ENCODE data around the gene PCDHB5. TPM values are rescaled to one million over a fixed set of nuclear protein-coding genes. Genes with fewer than 3 reads are reported as not detected.

Gene PCDHB5
- 1.5 to 1.8 TPM (median 1.6 TPM) in 5 replicates for total RNA-seq (2022; extraction: Qiagen RNA extraction; ENCODE audit: low read depth)

GRCh38 chr5:141135030-141135717 lies at the start of gene PCDHB5:
TSS of gene PCDHB5 (plus strand) at chr5:141135206. CDS start at chr5:141135435, 229 bp downstream.

DNA sequence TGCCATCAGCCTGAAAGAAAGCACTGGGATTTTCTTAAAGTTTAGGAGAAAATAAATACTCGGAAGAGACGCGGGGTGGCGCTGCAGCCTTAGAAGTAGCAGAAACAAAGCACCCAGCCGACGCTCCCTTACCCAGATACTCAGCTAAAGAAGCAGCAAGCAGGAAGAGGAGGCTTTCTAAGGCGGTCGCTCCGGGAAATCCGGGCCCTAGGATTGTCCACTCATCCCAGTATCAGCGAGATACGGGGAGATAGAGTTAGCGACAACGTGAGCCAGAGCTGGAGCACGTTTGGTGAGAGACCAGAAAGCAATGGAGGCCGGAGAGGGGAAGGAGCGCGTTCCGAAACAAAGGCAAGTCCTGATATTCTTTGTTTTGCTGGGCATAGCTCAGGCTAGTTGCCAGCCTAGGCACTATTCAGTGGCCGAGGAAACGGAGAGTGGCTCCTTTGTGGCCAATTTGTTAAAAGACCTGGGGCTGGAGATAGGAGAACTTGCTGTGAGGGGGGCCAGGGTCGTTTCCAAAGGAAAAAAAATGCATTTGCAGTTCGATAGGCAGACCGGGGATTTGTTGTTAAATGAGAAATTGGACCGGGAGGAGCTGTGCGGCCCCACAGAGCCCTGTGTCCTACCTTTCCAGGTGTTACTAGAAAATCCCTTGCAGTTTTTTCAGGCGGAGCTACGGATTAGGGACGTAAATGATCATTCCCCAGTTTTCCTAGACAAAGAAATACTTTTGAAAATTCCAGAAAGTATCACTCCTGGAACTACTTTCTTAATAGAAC lies 40.3 kb upstream of the PCDHB5 start, which contains the start of gene PCDHB2:
Gene PCDHB2 (plus strand): TSS at position 135 of the 782 bp plus-strand sequence. CDS start 176 bp downstream, at position 311.

GRCh38 chr5:141100243-141100805 lies 34.7 kb upstream of the PCDHB5 start, which contains the start of gene PCDHB3:
TSS of gene PCDHB3 (plus strand) at chr5:141100473. CDS start at chr5:141100650, 177 bp downstream.

GRCh38 chr5:141121563-141121962 lies 13.4 kb upstream of the PCDHB5 start, which contains the start of gene PCDHB4:
TSS of gene PCDHB4 (plus strand) at chr5:141121818. CDS start at chr5:141121999, 181 bp downstream.

GRCh38 chr5:141149812-141150211 lies 14.8 kb downstream of the PCDHB5 start, which contains the start of gene PCDHB6:
TSS of gene PCDHB6 (plus strand) at chr5:141150057. CDS start at chr5:141150258, 201 bp downstream.

GRCh38 chr5:141172381-141173204 lies 37.6 kb downstream of the PCDHB5 start, which contains the start of gene PCDHB7:
TSS of gene PCDHB7 (plus strand) at chr5:141172644. CDS start at chr5:141172836, 192 bp downstream.

DNA sequence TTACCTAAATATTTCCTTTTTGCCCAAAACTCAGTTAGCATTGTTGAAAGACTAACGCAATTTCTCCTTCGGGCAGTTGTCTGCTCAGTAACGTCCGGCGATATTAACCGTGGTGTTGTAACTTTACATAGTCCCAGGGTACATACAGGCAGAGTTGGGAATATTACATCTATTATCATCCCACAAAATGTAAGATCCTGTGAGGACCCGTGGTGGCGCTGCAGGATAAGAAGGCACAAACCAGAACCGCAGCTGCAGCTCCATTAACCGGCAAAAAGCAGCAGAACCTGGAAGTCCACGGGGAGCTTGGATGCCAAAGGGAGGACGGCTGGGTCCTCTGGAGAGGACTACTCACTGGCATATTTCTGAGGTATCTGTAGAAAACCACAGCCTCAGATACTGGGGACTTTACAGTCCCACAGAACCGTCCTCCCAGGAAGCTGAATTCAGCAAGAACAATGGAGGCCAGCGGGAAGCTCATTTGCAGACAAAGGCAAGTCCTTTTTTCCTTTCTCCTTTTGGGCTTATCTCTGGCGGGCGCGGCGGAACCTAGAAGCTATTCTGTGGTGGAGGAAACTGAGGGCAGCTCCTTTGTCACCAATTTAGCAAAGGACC lies 42.7 kb downstream of the PCDHB5 start, which contains the start of gene PCDHB8:
Gene PCDHB8 (plus strand): TSS at position 214 of the 615 bp plus-strand sequence. CDS start 245 bp downstream, at position 459.

GRCh38 chr5:141182248-141182647 lies 47.2 kb downstream of the PCDHB5 start, which contains the start of gene PCDHB16:
TSS of gene PCDHB16 (plus strand) at chr5:141182387. CDS start at chr5:141182560, 173 bp downstream.

DNA sequence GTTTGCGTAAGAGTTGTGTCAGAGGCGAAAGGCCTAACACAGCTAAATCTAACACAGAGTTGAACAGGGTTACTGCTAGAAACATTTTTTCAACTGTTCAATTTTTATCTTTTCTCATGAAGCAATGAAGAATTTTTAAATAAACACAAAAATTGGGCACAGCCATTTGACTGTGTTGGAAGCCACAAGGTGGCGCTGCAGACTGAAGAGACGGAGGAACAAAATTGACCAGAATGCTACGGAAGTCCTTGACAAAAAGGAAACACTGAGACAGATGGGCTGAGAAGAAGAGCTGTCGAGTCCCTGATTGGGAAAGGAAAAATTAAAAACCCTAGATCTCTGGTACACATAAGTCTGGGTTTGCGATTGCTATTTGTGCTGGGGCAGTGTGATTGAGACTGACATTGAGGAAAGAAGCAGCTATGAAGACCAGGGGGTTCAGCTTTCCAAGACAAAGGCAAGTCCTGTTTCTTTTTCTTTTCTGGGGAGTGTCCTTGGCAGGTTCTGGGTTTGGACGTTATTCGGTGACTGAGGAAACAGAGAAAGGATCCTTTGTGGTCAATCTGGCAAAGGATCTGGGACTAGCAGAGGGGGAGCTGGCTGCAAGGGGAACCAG lies 52.0 kb downstream of the PCDHB5 start, which contains the start of gene PCDHB9:
Gene PCDHB9 (plus strand): TSS at position 265 of the 616 bp plus-strand sequence. CDS start 158 bp downstream, at position 423.

Other genes starting within 250 kb of the PCDHB5 start
- 1.1 to 1.9 TPM (median 1.3 TPM) in 5 replicates for gene PCDHAC1, start 208.9 kb upstream of the PCDHB5 start, total RNA-seq (2022; extraction: Qiagen RNA extraction; ENCODE audit: low read depth)
- 2.4 to 6.1 TPM (median 2.8 TPM) in 5 replicates for gene PCDHAC2, start 168.7 kb upstream of the PCDHB5 start, total RNA-seq (2022; extraction: Qiagen RNA extraction; ENCODE audit: low read depth)
- not detected in 5 replicates for gene PCDHB1, start 83.8 kb upstream of the PCDHB5 start, total RNA-seq (2022; extraction: Qiagen RNA extraction; ENCODE audit: low read depth)
- gene PCDHB2, start 40.6 kb upstream of the PCDHB5 start, total RNA-seq (2022; extraction: Qiagen RNA extraction; ENCODE audit: low read depth): 2.3 to 4.1 TPM (median 3.6 TPM) in 5 replicates
- 0.03 to 0.06 TPM in 2 of 5 replicates, not detected in the others for gene PCDHB3, start 34.7 kb upstream of the PCDHB5 start, total RNA-seq (2022; extraction: Qiagen RNA extraction; ENCODE audit: low read depth)
- 0.03 to 0.08 TPM (median 0.05 TPM) in 5 replicates for gene PCDHB4, start 13.4 kb upstream of the PCDHB5 start, total RNA-seq (2022; extraction: Qiagen RNA extraction; ENCODE audit: low read depth)
- gene PCDHB6, start 14.9 kb downstream of the PCDHB5 start, total RNA-seq (2022; extraction: Qiagen RNA extraction; ENCODE audit: low read depth): 0.85 to 1.2 TPM (median 0.92 TPM) in 5 replicates
- gene PCDHB7, start 37.4 kb downstream of the PCDHB5 start, total RNA-seq (2022; extraction: Qiagen RNA extraction; ENCODE audit: low read depth): not detected in 5 replicates
- gene PCDHB8, start 42.6 kb downstream of the PCDHB5 start, total RNA-seq (2022; extraction: Qiagen RNA extraction; ENCODE audit: low read depth): 0.25 to 0.43 TPM (median 0.34 TPM) in 5 replicates
- gene PCDHB16, start 47.2 kb downstream of the PCDHB5 start, total RNA-seq (2022; extraction: Qiagen RNA extraction; ENCODE audit: low read depth): 0.04 to 0.30 TPM (median 0.07 TPM) in 5 replicates
- 0.03 to 0.06 TPM in 2 of 5 replicates, not detected in the others for gene PCDHB9, start 52.0 kb downstream of the PCDHB5 start, total RNA-seq (2022; extraction: Qiagen RNA extraction; ENCODE audit: low read depth)
- 0.06 TPM in 2 of 5 replicates, not detected in the others for gene PCDHB10, start 57.1 kb downstream of the PCDHB5 start, total RNA-seq (2022; extraction: Qiagen RNA extraction; ENCODE audit: low read depth)
- 0.06 to 0.14 TPM (median 0.07 TPM) in 4 of 5 replicates, not detected in the other for gene PCDHB11, start 64.4 kb downstream of the PCDHB5 start, total RNA-seq (2022; extraction: Qiagen RNA extraction; ENCODE audit: low read depth)
- 0.05 to 0.09 TPM in 2 of 5 replicates, not detected in the others for gene PCDHB12, start 73.5 kb downstream of the PCDHB5 start, total RNA-seq (2022; extraction: Qiagen RNA extraction; ENCODE audit: low read depth)
- gene PCDHB13, start 78.7 kb downstream of the PCDHB5 start, total RNA-seq (2022; extraction: Qiagen RNA extraction; ENCODE audit: low read depth): 0.06 to 0.12 TPM (median 0.09 TPM) in 5 replicates
- gene PCDHB14, start 88.1 kb downstream of the PCDHB5 start, total RNA-seq (2022; extraction: Qiagen RNA extraction; ENCODE audit: low read depth): 0.07 to 0.21 TPM (median 0.09 TPM) in 5 replicates
- 0.06 to 0.10 TPM (median 0.08 TPM) in 3 of 5 replicates, not detected in the others for gene PCDHB15, start 110.2 kb downstream of the PCDHB5 start, total RNA-seq (2022; extraction: Qiagen RNA extraction; ENCODE audit: low read depth)
- gene SLC25A2, start 168.8 kb downstream of the PCDHB5 start, total RNA-seq (2022; extraction: Qiagen RNA extraction; ENCODE audit: low read depth): not detected in 5 replicates
- gene TAF7, start 185.6 kb downstream of the PCDHB5 start, total RNA-seq (2022; extraction: Qiagen RNA extraction; ENCODE audit: low read depth): 53.0 to 78.7 TPM (median 74.4 TPM) in 5 replicates
- 0.31 to 0.42 TPM (median 0.35 TPM) in 5 replicates for gene PCDHGA1, start 195.3 kb downstream of the PCDHB5 start, total RNA-seq (2022; extraction: Qiagen RNA extraction; ENCODE audit: low read depth)
- 0.38 to 0.87 TPM (median 0.47 TPM) in 5 replicates for gene PCDHGA2, start 203.6 kb downstream of the PCDHB5 start, total RNA-seq (2022; extraction: Qiagen RNA extraction; ENCODE audit: low read depth)
- 0.03 TPM in 1 of 5 replicates, not detected in the others for gene PCDHGA3, start 208.6 kb downstream of the PCDHB5 start, total RNA-seq (2022; extraction: Qiagen RNA extraction; ENCODE audit: low read depth)
- 1.2 to 2.3 TPM (median 1.9 TPM) in 5 replicates for gene PCDHGB1, start 214.9 kb downstream of the PCDHB5 start, total RNA-seq (2022; extraction: Qiagen RNA extraction; ENCODE audit: low read depth)
- 0.06 to 0.19 TPM (median 0.09 TPM) in 5 replicates for gene PCDHGA4, start 219.8 kb downstream of the PCDHB5 start, total RNA-seq (2022; extraction: Qiagen RNA extraction; ENCODE audit: low read depth)
- 0.08 TPM in 2 of 5 replicates, not detected in the others for gene PCDHGB2, start 224.8 kb downstream of the PCDHB5 start, total RNA-seq (2022; extraction: Qiagen RNA extraction; ENCODE audit: low read depth)
- gene PCDHGA5, start 229.0 kb downstream of the PCDHB5 start, total RNA-seq (2022; extraction: Qiagen RNA extraction; ENCODE audit: low read depth): 0.07 to 0.30 TPM (median 0.13 TPM) in 5 replicates
- gene PCDHGB3, start 235.0 kb downstream of the PCDHB5 start, total RNA-seq (2022; extraction: Qiagen RNA extraction; ENCODE audit: low read depth): 0.17 to 0.30 TPM (median 0.23 TPM) in 5 replicates
- gene PCDHGA6, start 238.7 kb downstream of the PCDHB5 start, total RNA-seq (2022; extraction: Qiagen RNA extraction; ENCODE audit: low read depth): 0.14 to 0.27 TPM (median 0.23 TPM) in 5 replicates
- gene PCDHGA7, start 247.5 kb downstream of the PCDHB5 start, total RNA-seq (2022; extraction: Qiagen RNA extraction; ENCODE audit: low read depth): 0.67 to 1.1 TPM (median 0.88 TPM) in 5 replicates

Measured in A549 treated with RU486 at 1 μM for 4 hours (cell line).